GM23248 (cell line): ENCODE data around the gene ARGLU1. TPM values are rescaled to one million over a fixed set of nuclear protein-coding genes. Genes with fewer than 3 reads are reported as not detected.

Experiments
- DNase-seq: peaks from one replicate; pipeline ENCODE4 v3.0.0-alpha.2; 2015
- H2AFZ ChIP-seq: fragments of 200-600 bp; sonication (generic); 2 replicates; pipeline ENCODE4 v1.6.1; 2016; ENCODE audit warnings: antibody characterized with exemption
- H3F3A ChIP-seq: fragments of 200-600 bp; sonication (generic); 2 replicates; pipeline ENCODE4 v1.6.1; 2016; ENCODE audit warnings: mild to moderate bottlenecking, antibody characterized with exemption, mixed run types; ENCODE audit not compliant: insufficient read depth
- H3K27ac ChIP-seq: fragments of 200-600 bp; sonication (generic); 2 replicates; pipeline ENCODE4 v1.5.1; 2016; ENCODE audit warnings: mild to moderate bottlenecking
- H3K27me3 ChIP-seq: fragments of 200-600 bp; sonication (generic); replicated peaks from 2 replicates; pipeline ENCODE4 v1.6.1; 2016; ENCODE audit warnings: mild to moderate bottlenecking; ENCODE audit not compliant: insufficient read depth
- H3K36me3 ChIP-seq: fragments of 200-600 bp; sonication (generic); 2 replicates; pipeline ENCODE4 v1.6.1; 2016; ENCODE audit warnings: low read depth, mild to moderate bottlenecking
- H3K4me1 ChIP-seq: fragments of 200-600 bp; sonication (generic); 2 replicates; pipeline ENCODE4 v1.6.1; 2016; ENCODE audit warnings: mild to moderate bottlenecking; ENCODE audit not compliant: insufficient read depth
- H3K4me2 ChIP-seq: fragments of 200-600 bp; sonication (generic); one replicate; pipeline ENCODE4 v1.6.1; 2016; ENCODE audit warnings: mild to moderate bottlenecking; ENCODE audit not compliant: unreplicated experiment
- H3K4me3 ChIP-seq: fragments of 200-600 bp; sonication (generic); 2 replicates; pipeline ENCODE4 v1.5.1; 2016; ENCODE audit warnings: mild to moderate bottlenecking
- H3K79me2 ChIP-seq: fragments of 200-600 bp; sonication (generic); 2 replicates; pipeline ENCODE4 v1.6.1; 2016; ENCODE audit warnings: mild to moderate bottlenecking; ENCODE audit not compliant: insufficient read depth
- H3K9ac ChIP-seq: fragments of 200-600 bp; sonication (generic); 2 replicates; pipeline ENCODE4 v1.6.1; 2016; ENCODE audit warnings: mild to moderate bottlenecking
- H3K9me2 ChIP-seq: fragments of 200-600 bp; sonication (generic); 2 replicates; pipeline ENCODE4 v1.6.1; 2016; ENCODE audit warnings: mixed run types, mild to moderate bottlenecking, moderate library complexity; ENCODE audit not compliant: insufficient read depth
- H3K9me3 ChIP-seq: fragments of 200-600 bp; sonication (generic); one replicate; pipeline ENCODE4 v1.6.1; 2017; ENCODE audit warnings: low read depth
- H4K20me1 ChIP-seq: fragments of 200-600 bp; sonication (generic); 2 replicates; pipeline ENCODE4 v1.6.0; 2016; ENCODE audit not compliant: insufficient read depth
- EZH2 ChIP-seq: fragments of 200-600 bp; sonication (generic); IDR thresholded peaks from 2 replicates; pipeline ENCODE4 v1.6.1; 2018; ENCODE audit warnings: antibody characterized with exemption, mild to moderate bottlenecking; ENCODE audit not compliant: insufficient read depth, poor library complexity, severe bottlenecking
- EZH2phosphoT487 ChIP-seq: fragments of 200-600 bp; sonication (generic); IDR thresholded peaks from 2 replicates; pipeline ENCODE4 v1.6.1; 2018; ENCODE audit warnings: antibody characterized with exemption, moderate library complexity, mild to moderate bottlenecking, low read depth; ENCODE audit not compliant: insufficient read depth
- WGBS, 2 experiments: methylation state at CpG; one replicate each; pipeline ENCODE4 v1.1.6; 2015 to 2017; ENCODE audit warnings: low lambda C conversion rate in 2 of 2, low coverage in 1 of 2; ENCODE audit errors: missing lambda C conversion rate in 2 of 2; 5-methylcytosine and 5-hydroxymethylcytosine counted together
- in situ Hi-C: fragments of 300-500 bp; cut with MboI; formaldehyde crosslinking; loops from 2 replicates; pipeline ENCODE4 v1.15.0; 2020
- polyA plus RNA-seq: library from polyadenylated mRNA; unstranded; fragments of >200 nt; fragmentation: Nextera tagmentation; extraction: Ambion mirVana; gene quantifications from 2 replicates; pipeline ENCODE4 v1.2.1, GENCODE V29; 2016
- total RNA-seq: library from RNA; depleted of rRNA; stranded (reverse); fragments of >200 nt; shearing (Covaris generic); gene quantifications from 2 replicates; pipeline ENCODE4 v1.2.3, GENCODE V29; 2014; rRNA removed

Gene ARGLU1
- total and polyA plus RNA-seq, 2 experiments from 2014 or later = 38.4 to 61.5 TPM

DNA sequence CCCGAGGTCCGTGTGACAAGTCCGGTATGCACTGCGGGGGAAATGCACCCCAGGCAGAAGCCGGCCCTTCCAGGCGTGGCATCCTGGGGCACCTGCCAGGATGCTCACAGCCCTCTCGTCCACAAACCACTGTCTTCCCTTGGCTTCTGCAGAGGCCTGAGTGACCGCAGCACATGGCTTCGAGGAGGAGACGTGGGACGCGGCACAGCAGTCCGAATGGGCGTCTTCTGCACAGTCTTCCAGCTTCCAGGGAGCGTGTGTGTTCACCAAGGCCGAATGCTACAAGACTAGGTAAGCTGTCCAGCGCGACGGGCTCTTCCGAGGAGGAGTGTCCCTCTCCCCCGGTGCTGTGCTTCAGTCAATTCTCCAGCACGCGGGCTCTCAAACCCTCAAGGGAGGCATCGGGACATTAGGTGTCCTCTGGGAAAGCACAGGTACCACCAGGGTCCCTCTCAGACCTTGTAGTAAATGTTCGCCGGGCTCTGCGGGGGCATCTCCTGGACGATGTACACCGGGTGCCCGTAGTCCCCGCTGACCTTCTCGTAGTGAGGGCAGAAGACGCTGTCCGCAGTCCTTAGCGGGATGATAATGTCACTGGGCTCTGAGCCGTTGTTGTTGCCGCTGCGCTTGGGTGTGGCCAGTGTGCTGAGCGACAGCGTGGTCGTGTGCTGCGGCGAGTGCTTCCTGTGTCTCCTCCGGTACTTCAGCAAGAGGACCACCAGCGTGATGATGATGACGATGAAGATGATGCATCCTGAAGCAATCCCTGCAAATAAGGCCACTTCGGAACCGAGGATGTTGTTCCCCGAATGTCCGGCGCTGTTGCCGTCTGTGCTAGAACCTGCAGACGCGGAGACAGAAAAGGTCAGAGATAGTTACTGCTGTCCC lies 75.1 kb downstream of the ARGLU1 start:
- H3K4me3 ChIP-seq = no peak overlapping the region
- H3K27ac ChIP-seq = no peak overlapping the region
- whole genome bisulfite sequencing, 2 experiments = 93 to 94% methylated on average over 53 to 54 of the region's 54 CpGs
- no peaks in the 10 kb centered on the region for H3K9me3 ChIP-seq
- no peaks in the 10 kb centered on the region for H3F3A ChIP-seq
- in situ Hi-C loops = no loop called here
- no peaks in the 10 kb centered on the region for H3K9me2 ChIP-seq
- no peak overlapping the region for H2AFZ ChIP-seq
- H3K9ac ChIP-seq = no peak overlapping the region
- H3K79me2 ChIP-seq = no peaks in the 10 kb centered on the region
- H3K4me2 ChIP-seq = no peak overlapping the region
- no peaks in the 10 kb centered on the region for H4K20me1 ChIP-seq
- no peaks in the 10 kb centered on the region for H3K36me3 ChIP-seq
- H3K4me1 ChIP-seq = no peaks in the 10 kb centered on the region
- DNase-seq = no peak
- TF ChIP-seq EZH2 = no peak
- TF ChIP-seq EZH2phosphoT487 = no peak
- no peaks in the 10 kb centered on the region for H3K27me3 ChIP-seq

- Histone ChIP-seq H3K27ac (no peak overlapping the region), H3K9me2 (no peaks in the 10 kb centered on the region), H3K4me3 (no peak overlapping the region), H3K4me2 (no peak overlapping the region), H2AFZ (no peak overlapping the region), H3K4me1 (no peaks in the 10 kb centered on the region), H3K27me3 (no peaks in the 10 kb centered on the region), H3K9ac (no peak overlapping the region), H3K9me3 (no peaks in the 10 kb centered on the region), H3F3A (no peaks in the 10 kb centered on the region), H4K20me1 (no peaks in the 10 kb centered on the region), H3K36me3 (no peaks in the 10 kb centered on the region), H3K79me2 (no peaks in the 10 kb centered on the region)
- no peak for DNase-seq
- in situ Hi-C loops = no loop called here
- TF ChIP-seq EZH2phosphoT487 (no peak), EZH2 (no peak)
- 82 to 83% methylated on average over 14 of the region's 14 CpGs for WGBS, 2 experiments
Observed at GRCh38 chr13:106491928-106492587, 75.9 kb downstream of the ARGLU1 start.

Other genes with a start within 250 kb of the ARGLU1 start
- gene EFNB2, start 32.5 kb downstream of the ARGLU1 start, total RNA-seq = 0.43 TPM in 1 of 2 replicates, not detected in the other
- gene EFNB2, start 32.5 kb downstream of the ARGLU1 start, polyA plus RNA-seq = 0.05 and 0.06 TPM in 2 replicates